Thyroid gland (tissue), 4 donors: ENCODE measurements around the gene PITPNC1. TPM values are rescaled to one million over a fixed set of nuclear protein-coding genes. Genes with fewer than 3 reads are reported as not detected.
"Not testable (repeated sequence)": the region's sequence is repeated elsewhere in the genome, so short reads cannot be mapped to it uniquely, and the experiment has no call there.

Source experiments
- DNase-seq, 2 donors: peaks; one replicate each; pipeline ENCODE4 v3.0.0-alpha.2; 2019
- H3K27ac ChIP-seq, 3 donors: fragments of 200-600 bp; sonication (generic); 1 replicate in 2 of 3; 2 replicates in 1 of 3; pipeline ENCODE4 v1.5.1; 2016 to 2019; ENCODE audit warnings: mild to moderate bottlenecking in 1 of 3, moderate library complexity in 1 of 3
- H3K27me3 ChIP-seq: fragments of 200-600 bp; sonication (generic); one replicate; pipeline ENCODE4 v1.5.1; 2019
- H3K36me3 ChIP-seq, 2 donors: fragments of 200-600 bp; sonication (generic); one replicate each; pipeline ENCODE4 v1.5.1; 2016 to 2019
- H3K4me1 ChIP-seq, 2 donors: fragments of 200-600 bp; sonication (generic); one replicate each; pipeline ENCODE4 v1.5.1; 2017 to 2019
- H3K4me3 ChIP-seq, 3 donors: fragments of 200-600 bp; sonication (generic); replicated peaks in 1 of 3; 1 replicate in 2 of 3; 2 replicates in 1 of 3; pipeline ENCODE4 v1.5.1; 2016; ENCODE audit warnings: mild to moderate bottlenecking in 1 of 3
- H3K9me3 ChIP-seq: fragments of 200-600 bp; sonication (generic); one replicate; pipeline ENCODE4 v1.5.1; 2017
- POLR2A ChIP-seq, 2 donors: fragments of 450-650 bp; IDR thresholded peaks; one replicate each; pipeline ENCODE4 v1.6.1; 2017; ENCODE audit warnings: antibody characterized with exemption in 2 of 2, mild to moderate bottlenecking in 2 of 2, moderate library complexity in 1 of 2
- WGBS, 2 donors: methylation state at CpG; one replicate each; pipeline ENCODE4 v1.1.5; 2017; 5-methylcytosine and 5-hydroxymethylcytosine counted together
- intact Hi-C: fragments of 100-400 bp; cut with DNase I; formaldehyde crosslinking; loops from one replicate; pipeline ENCODE4 v1.15.1; 2023
- total RNA-seq, 4 donors: library from RNA; depleted of rRNA; stranded (reverse); fragments of >200 nt; gene quantifications; one replicate each; pipeline ENCODE4 v1.2.3, GENCODE V29; 2016
- TF ChIP-seq, protein P1 (sequence below), 6 experiments: fragments of 200-600 bp in 3 of 6; fragments of 450-650 bp in 3 of 6; sonication (generic) in 3 of 6; IDR thresholded peaks; one replicate each; pipeline ENCODE4 v1.5.1; 2016 to 2019; ENCODE audit warnings: antibody characterized with exemption in 6 of 6, mild to moderate bottlenecking in 2 of 6, inconsistent platforms in 1 of 6, moderate library complexity in 1 of 6

The PITPNC1 gene
- total RNA-seq = 10 to 100 TPM in 1 of 4 donors, 1 to 10 TPM in 3; 3.6 to 14.2 (median 7.3) TPM

DNA sequence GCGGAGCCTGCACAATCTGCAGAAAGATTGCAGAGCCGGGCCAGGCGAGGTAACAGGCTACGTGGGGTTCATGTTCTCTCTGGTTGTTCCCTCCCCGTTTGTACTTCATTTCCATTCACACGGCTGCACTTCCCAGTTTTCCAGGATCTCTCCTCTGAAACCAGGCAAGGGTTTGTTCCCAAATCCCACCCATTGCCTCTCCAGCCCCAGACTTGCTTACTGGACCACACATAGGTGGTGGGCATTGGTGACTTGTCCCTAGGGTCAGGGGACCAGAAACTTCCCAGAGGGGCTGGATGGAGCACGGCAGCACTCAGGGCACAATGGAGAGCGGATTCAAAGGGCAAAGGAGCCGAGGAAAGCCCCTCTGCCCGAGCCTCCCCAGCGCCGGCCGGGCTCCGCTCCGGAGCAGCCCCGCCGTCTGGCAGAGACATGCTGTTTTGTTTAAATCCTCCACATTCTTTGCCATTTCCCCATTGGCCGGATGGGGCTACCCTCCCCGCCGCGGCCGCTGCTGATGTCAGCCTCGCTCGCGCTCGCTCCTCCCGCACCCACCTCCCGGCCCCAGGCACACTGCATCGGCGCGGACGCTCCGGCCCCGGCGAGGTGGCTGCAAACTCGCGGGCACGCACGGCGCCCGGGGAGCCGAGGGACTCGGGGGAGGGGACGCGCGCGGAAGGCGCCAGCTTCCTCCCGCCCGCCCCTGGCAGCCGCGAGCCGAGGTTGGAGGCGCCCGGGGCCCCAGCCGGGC, at the start of gene PITPNC1:
TSS of gene PITPNC1 (plus strand) at position 545 of the 751 bp plus-strand sequence.
- intact Hi-C loops = loop anchor here (2.0 to 10.0 kb wide), 5 partner anchors 100 to 338 kb away; partner anchors contain the start of gene NOL11
- H3K4me1 ChIP-seq = peaks cover 5 to 20% of the 10 kb centered on the region in 2 donors
- 5 to 10% methylated on average over 7 to 20 of the region's 56 CpGs for WGBS, 2 donors
- no peaks in the 10 kb centered on the region for H3K36me3 ChIP-seq
- no peaks in the 10 kb centered on the region for H3K27me3 ChIP-seq
- H3K27ac ChIP-seq = peak within 1 kb of the TSS; percentile 85 to 98 (median 89)
- H3K4me3 ChIP-seq = peak within 1 kb of the TSS; percentile 83 to 94 (median 85)
- H3K9me3 ChIP-seq = no peaks in the 10 kb centered on the region
- TF ChIP-seq, protein P1, sequence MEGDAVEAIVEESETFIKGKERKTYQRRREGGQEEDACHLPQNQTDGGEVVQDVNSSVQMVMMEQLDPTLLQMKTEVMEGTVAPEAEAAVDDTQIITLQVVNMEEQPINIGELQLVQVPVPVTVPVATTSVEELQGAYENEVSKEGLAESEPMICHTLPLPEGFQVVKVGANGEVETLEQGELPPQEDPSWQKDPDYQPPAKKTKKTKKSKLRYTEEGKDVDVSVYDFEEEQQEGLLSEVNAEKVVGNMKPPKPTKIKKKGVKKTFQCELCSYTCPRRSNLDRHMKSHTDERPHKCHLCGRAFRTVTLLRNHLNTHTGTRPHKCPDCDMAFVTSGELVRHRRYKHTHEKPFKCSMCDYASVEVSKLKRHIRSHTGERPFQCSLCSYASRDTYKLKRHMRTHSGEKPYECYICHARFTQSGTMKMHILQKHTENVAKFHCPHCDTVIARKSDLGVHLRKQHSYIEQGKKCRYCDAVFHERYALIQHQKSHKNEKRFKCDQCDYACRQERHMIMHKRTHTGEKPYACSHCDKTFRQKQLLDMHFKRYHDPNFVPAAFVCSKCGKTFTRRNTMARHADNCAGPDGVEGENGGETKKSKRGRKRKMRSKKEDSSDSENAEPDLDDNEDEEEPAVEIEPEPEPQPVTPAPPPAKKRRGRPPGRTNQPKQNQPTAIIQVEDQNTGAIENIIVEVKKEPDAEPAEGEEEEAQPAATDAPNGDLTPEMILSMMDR (IDR thresholded peaks at IDR 0.05) = peak in 1 of 6 experiments; percentile 5
- peak; percentile 27 to 89 for TF ChIP-seq POLR2A (IDR thresholded peaks at IDR 0.05)
- peak; percentile 85 for DNase-seq

DNA sequence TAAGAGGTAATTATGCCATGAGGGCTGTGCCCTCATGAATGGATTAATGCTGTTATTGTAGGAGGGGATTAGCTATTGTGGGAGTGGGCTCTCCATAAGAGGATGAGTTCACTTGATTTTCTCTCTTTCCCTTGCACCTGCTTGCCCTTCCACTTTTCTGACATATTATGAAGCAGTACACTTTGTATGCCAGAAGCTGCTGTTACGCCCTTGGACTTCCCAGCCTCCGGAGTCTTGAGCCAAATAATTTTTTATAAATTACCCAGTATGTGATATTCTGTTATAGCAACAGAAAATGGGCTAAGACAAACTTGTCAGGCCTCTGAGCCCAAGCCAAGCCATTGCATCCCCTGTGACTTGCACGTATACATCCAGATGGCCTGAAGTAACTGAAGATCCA, 49.1 kb upstream of the PITPNC1 start:
- intact Hi-C loops = no loop called here
- DNase-seq = no peak
- Histone ChIP-seq H3K4me1 (no peaks in the 10 kb centered on the region), H3K27me3 (no peaks in the 10 kb centered on the region), H3K27ac (no peak overlapping the region), H3K9me3 (no peaks in the 10 kb centered on the region), H3K36me3 (no peaks in the 10 kb centered on the region), H3K4me3 (no peak overlapping the region)
- 82 to 94% methylated on average over 3 of the region's 3 CpGs for WGBS, 2 donors
- TF ChIP-seq, protein P1 (IDR thresholded peaks at IDR 0.05) = no peak
- TF ChIP-seq POLR2A (IDR thresholded peaks at IDR 0.05) = no peak

DNA sequence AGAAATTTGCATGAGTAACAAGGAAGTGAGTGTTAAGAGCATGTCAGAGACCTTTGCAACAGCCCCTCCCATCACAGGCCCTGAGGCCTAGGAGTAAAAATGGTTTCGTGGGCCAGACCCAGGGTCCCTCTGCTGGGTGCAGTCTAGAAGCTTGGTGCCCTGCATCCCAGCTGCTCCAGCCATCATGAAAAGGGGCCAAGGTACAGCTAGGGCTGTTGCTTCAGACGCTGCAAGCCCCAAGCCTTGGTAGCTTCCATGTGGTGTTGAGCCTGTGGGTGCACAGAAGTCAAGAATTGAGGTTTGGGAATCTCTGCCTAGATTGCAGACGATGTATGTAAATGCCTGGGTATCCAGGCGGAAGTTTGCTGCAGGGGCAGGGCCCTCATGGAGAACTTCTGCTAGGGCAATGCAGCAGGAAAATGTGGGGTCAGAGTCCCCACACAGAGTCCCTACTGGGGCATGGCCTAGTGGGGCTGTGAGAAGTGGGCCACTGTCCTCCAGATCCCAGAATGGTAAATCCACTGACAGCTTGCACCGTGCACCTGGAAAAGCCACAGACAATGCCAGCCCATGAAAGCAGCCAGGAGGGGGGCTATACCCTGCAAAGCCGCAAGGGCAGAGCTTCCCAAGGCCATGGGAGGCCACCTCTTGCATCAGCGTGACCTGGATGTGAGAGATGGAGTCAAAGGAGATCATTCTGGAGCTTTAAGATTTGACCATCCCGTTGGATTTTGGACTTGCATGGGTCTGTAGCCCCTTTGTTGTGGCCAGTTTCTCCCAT, 45.5 kb upstream of the PITPNC1 start:
- H3K4me1 ChIP-seq, DNase-seq, H3K4me3 ChIP-seq, H3K36me3 ChIP-seq, H3K9me3 ChIP-seq, H3K27ac ChIP-seq, H3K27me3 ChIP-seq, intact Hi-C loops: not testable (repeated sequence)
- 92 to 94% methylated on average over 6 to 8 of the region's 8 CpGs for WGBS, 2 donors

DNA sequence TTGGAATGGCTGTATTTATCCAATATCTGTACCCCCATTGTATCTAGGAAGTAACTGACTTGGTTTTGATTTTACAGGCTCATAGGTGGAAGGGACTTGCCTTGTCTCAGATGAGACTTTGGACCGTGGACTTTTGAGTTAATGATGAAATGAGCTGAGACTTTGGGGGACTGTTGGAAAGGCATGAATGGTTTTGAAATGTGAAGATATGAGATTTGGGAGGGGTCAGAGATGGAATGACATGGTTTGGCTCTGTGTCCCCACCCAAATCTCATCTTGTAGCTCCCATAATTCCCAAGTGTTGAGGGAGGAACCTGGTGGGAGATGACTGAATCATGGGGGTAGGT, 44.9 kb upstream of the PITPNC1 start:
- H3K9me3 ChIP-seq, H3K27ac ChIP-seq, DNase-seq, H3K27me3 ChIP-seq, intact Hi-C loops, H3K4me1 ChIP-seq, H3K4me3 ChIP-seq, H3K36me3 ChIP-seq: not testable (repeated sequence)
- whole genome bisulfite sequencing, 2 donors = 95 to 96% methylated on average over 1 of the region's 1 CpG

DNA sequence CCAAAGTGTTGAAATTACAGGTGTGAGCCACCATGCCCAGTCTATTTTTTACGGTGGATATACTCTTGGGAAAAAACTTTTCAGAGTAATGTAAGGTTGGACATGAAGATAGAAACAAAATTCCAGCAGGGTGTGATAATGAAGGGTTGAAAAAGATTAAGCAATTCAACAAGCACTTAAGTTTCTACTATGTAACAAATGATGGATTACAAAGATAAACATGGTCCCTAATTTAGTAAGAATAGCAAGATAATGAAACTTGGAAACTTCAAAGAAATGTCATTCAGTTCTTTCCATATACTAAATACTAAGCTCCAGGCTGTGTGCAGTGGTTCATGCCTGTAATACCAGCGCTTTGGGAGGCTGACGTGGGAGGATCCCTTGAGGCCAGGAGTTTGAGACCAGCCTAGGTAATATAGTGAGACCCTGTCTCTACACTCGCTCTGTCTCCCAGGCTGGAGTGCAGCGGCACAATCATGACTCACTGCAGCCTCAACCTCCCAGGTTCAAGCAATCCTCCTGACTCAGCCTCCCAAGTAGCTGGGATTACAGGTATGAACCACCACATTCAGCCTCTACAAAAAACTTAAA, 41.7 kb upstream of the PITPNC1 start:
- no peaks in the 10 kb centered on the region for H3K4me1 ChIP-seq
- peaks cover 0 to 3% of the 10 kb centered on the region in 2 donors for H3K36me3 ChIP-seq
- no peak for TF ChIP-seq POLR2A (IDR thresholded peaks at IDR 0.05)
- TF ChIP-seq, protein P1 (IDR thresholded peaks at IDR 0.05) = no peak
- no peaks in the 10 kb centered on the region for H3K9me3 ChIP-seq
- no peaks in the 10 kb centered on the region for H3K27me3 ChIP-seq
- no peak for DNase-seq
- WGBS, 2 donors = 81 to 90% methylated on average over 5 of the region's 5 CpGs
- no peak overlapping the region for H3K4me3 ChIP-seq
- H3K27ac ChIP-seq = no peak overlapping the region
- intact Hi-C loops = no loop called here
